AG09319 (cell line): ENCODE measurements around the gene NKX6-2.
"Not testable (repeated sequence)": the region's sequence is repeated elsewhere in the genome, so short reads cannot be mapped to it uniquely, and the experiment has no call there.

Source experiments
- DNase-seq: peaks from one replicate; pipeline ENCODE4 v3.0.0-alpha.2; 2010; ENCODE audit warnings: low read depth; ENCODE audit errors: extremely low read depth
- TF ChIP-seq, protein P1 (sequence below): IDR thresholded peaks from 2 replicates; pipeline ENCODE4 v1.5.1; 2011; ENCODE audit warnings: low read depth, mild to moderate bottlenecking, inconsistent platforms, low read length, moderate library complexity

The NKX6-2 gene

GRCh38 chr10:132799865-132800264, 13.9 kb upstream of the NKX6-2 start:
- TF ChIP-seq, protein P1, sequence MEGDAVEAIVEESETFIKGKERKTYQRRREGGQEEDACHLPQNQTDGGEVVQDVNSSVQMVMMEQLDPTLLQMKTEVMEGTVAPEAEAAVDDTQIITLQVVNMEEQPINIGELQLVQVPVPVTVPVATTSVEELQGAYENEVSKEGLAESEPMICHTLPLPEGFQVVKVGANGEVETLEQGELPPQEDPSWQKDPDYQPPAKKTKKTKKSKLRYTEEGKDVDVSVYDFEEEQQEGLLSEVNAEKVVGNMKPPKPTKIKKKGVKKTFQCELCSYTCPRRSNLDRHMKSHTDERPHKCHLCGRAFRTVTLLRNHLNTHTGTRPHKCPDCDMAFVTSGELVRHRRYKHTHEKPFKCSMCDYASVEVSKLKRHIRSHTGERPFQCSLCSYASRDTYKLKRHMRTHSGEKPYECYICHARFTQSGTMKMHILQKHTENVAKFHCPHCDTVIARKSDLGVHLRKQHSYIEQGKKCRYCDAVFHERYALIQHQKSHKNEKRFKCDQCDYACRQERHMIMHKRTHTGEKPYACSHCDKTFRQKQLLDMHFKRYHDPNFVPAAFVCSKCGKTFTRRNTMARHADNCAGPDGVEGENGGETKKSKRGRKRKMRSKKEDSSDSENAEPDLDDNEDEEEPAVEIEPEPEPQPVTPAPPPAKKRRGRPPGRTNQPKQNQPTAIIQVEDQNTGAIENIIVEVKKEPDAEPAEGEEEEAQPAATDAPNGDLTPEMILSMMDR: no peak
- DNase-seq: no peak

- no peak for DNase-seq
- TF ChIP-seq, protein P1: no peak
These were observed 12.9 kb upstream of the NKX6-2 start for GRCh38 chr10:132798876-132799275.

- TF ChIP-seq, protein P1: no peak
- no peak for DNase-seq
These were observed 12.5 kb upstream of the NKX6-2 start for GRCh38 chr10:132798403-132798802.

DNA sequence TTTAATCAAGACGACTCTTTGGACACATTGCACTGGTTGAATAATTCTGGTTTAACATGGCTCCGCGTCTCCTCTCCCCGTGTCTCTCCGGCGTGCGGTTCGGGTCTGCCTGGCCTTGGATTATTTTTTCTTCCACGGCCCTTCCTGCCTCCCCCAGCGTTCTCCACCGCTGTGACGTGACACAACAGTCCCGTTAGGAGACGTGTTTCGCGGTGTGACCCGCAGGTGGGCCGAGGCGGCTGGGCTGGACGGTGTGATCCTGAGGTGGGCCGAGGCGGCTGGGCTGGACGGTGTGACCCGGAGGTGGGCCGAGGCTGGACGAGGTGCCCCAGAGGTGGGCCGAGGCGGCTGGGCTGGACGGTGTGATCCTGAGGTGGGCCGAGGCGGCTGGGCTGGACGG, 12.0 kb upstream of the NKX6-2 start:
- not testable (repeated sequence) for DNase-seq

DNA sequence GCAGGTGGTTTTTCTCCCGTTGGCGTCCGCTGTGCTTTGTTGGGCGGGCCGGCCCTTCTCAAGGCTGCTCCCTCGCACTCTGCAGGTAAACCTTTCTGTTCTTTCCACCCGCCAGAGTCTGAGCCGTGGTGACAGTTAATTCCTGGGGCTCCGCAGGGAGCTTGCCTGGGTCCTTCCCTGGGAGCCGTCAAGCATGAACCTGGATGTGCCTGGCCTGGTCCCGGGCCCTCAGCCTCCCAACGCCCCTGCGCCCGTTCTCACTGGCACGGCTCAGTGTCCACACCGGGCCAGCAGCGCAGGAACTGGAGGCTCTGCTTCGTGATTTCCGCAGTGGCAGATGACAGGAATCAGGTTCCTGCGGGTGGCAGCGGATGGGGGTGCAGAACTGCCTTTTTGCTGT, 10.9 kb upstream of the NKX6-2 start:
- no peak for DNase-seq
- TF ChIP-seq, protein P1: no peak

GRCh38 chr10:132793871-132794849, 8.2 kb upstream of the NKX6-2 start:
- no peak for DNase-seq

DNA sequence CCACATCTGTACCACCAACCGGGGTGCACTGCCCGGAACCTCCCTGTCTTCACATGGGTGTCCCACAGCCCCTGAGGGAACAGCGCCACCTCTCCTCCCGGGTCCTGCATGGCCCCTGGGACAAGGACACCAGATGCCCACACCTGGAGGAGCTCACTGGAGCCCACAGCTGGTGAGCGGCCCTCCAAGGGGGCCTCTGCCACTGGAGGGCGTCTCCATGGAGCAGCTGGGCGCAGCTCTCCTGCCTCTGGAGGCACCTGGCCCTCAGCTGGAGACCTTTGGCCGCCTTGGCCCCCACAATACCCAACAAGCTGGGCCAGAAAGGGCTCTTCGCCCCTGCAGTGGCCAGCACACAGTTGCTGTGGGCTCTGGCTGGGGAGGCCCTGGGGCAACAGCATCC, 7.3 kb upstream of the NKX6-2 start:
- no peak for DNase-seq
- TF ChIP-seq, protein P1: no peak

More at GRCh38 chr10:132793871-132794849, 8.2 kb upstream of the NKX6-2 start:
- TF ChIP-seq, protein P1: no peak
